SK-N-SH (cell line): ENCODE results near the gene TMEM26. TPM values are rescaled to one million over a fixed set of nuclear protein-coding genes. Genes with fewer than 3 reads are reported as not detected.

Experiments used
- CTCF ChIA-PET: fragments of 300-600, 350-600 bp; formaldehyde crosslinking; extraction: SDS; loops from one replicate; lab custom pipeline; 2021; lab: Yijun Ruan, JAX
- POLR2A ChIA-PET: fragments of 350-600 bp; sonication (Branson Sonifier 250); formaldehyde crosslinking; extraction: SDS; loops from one replicate; lab custom pipeline; 2020; ENCODE audit warnings: antibody characterized with exemption, inconsistent platforms; lab: Yijun Ruan, JAX
- DNase-seq: peaks from one replicate; pipeline ENCODE4 v3.0.0; 2012
- H2AFZ ChIP-seq: fragments of 200-600 bp; sonication (generic); 2 replicates; pipeline ENCODE4 v1.8.1; 2016; ENCODE audit warnings: antibody characterized with exemption, mild to moderate bottlenecking, low read depth
- H3F3A ChIP-seq: fragments of 200-600 bp; sonication (generic); replicated peaks from 2 replicates; pipeline ENCODE3; 2016; ENCODE audit warnings: antibody characterized with exemption, mild to moderate bottlenecking; ENCODE audit not compliant: insufficient read depth
- H3K27ac ChIP-seq, 2 experiments: fragments of 200-500 bp in 1 of 2; fragments of 200-600 bp in 1 of 2; sonication (Bioruptor generic) in 1 of 2; sonication (generic), shearing (Covaris generic) in 1 of 2; 2 replicates each; pipeline versions ENCODE4 v1.5.1 to v1.6.1; 2014 to 2016; ENCODE audit warnings: low read depth in 2 of 2, inconsistent platforms in 1 of 2, low read length in 1 of 2, mild to moderate bottlenecking in 1 of 2, mixed read lengths in 1 of 2
- H3K27me3 ChIP-seq: fragments of 200-600 bp; sonication (generic), shearing (Covaris generic); 2 replicates; pipeline ENCODE4 v1.6.1; 2016; ENCODE audit warnings: mixed run types; ENCODE audit not compliant: insufficient read depth
- H3K36me3 ChIP-seq, 2 experiments: fragments of 200-500 bp in 1 of 2; fragments of 200-600 bp in 1 of 2; sonication (Bioruptor generic) in 1 of 2; sonication (generic) in 1 of 2; replicated peaks in 1 of 2; 2 replicates each; pipeline versions ENCODE3 to v1.5.1; 2014 to 2016; ENCODE audit warnings: low read length in 1 of 2, mild to moderate bottlenecking in 1 of 2; ENCODE audit not compliant: insufficient read depth in 2 of 2, control insufficient read depth in 1 of 2
- H3K4me1 ChIP-seq, 2 experiments: fragments of 200-500 bp in 1 of 2; fragments of 200-600 bp in 1 of 2; sonication (Bioruptor generic) in 1 of 2; sonication (generic), shearing (Covaris generic) in 1 of 2; 2 replicates each; pipeline versions ENCODE4 v1.5.1 to v1.6.1; 2014 to 2016; ENCODE audit warnings: low read depth in 1 of 2, low read length in 1 of 2, mixed run types in 1 of 2; ENCODE audit not compliant: insufficient read depth in 2 of 2, control insufficient read depth in 1 of 2
- H3K4me2 ChIP-seq: fragments of 200-600 bp; sonication (generic), shearing (Covaris generic); 2 replicates; pipeline ENCODE4 v1.6.1; 2017; ENCODE audit warnings: mixed run types
- H3K4me3 ChIP-seq, 2 experiments: fragments of 200-500 bp in 1 of 2; fragments of 200-600 bp in 1 of 2; sonication (Bioruptor generic) in 1 of 2; sonication (generic), shearing (Covaris generic) in 1 of 2; 2 replicates each; pipeline versions ENCODE4 v1.5.1 to v1.8.1; 2014 to 2016; ENCODE audit warnings: low read depth in 2 of 2, inconsistent platforms in 1 of 2, low read length in 1 of 2, mild to moderate bottlenecking in 1 of 2, mixed read lengths in 1 of 2, moderate library complexity in 1 of 2
- H3K79me2 ChIP-seq: fragments of 200-600 bp; sonication (generic); 2 replicates; pipeline ENCODE4 v1.8.1; 2017; ENCODE audit warnings: mild to moderate bottlenecking; ENCODE audit not compliant: insufficient read depth
- H3K9ac ChIP-seq: fragments of 200-600 bp; sonication (generic); 2 replicates; pipeline ENCODE4 v1.6.1; 2017; ENCODE audit warnings: mixed run types
- H3K9me2 ChIP-seq: fragments of 200-600 bp; sonication (generic); 2 replicates; pipeline ENCODE4 v1.6.1; 2017; ENCODE audit warnings: mixed run types
- H3K9me3 ChIP-seq: fragments of 200-600 bp; sonication (generic); 2 replicates; pipeline ENCODE4 v1.6.1; 2017; ENCODE audit warnings: mixed run types, mild to moderate bottlenecking, moderate library complexity
- H4K20me1 ChIP-seq: fragments of 200-600 bp; sonication (generic); 2 replicates; pipeline ENCODE4 v1.6.1; 2017; ENCODE audit warnings: mild to moderate bottlenecking, mixed run types; ENCODE audit not compliant: insufficient read depth
- CHD2 ChIP-seq: fragments of 150-350 bp; IDR thresholded peaks from 2 replicates; pipeline ENCODE4 v1.6.1; 2018; ENCODE audit warnings: low read length; ENCODE audit not compliant: partially characterized antibody
- EP300 ChIP-seq, 2 experiments: IDR thresholded peaks; 2 replicates each; pipeline versions ENCODE4 v1.4.0 to v1.6.1; 2012; ENCODE audit warnings: borderline replicate concordance in 1 of 2, low read depth in 1 of 2, low read length in 1 of 2
- EZH2phosphoT487 ChIP-seq: fragments of 200-600 bp; sonication (generic); IDR thresholded peaks from 2 replicates; pipeline ENCODE4 v1.6.1; 2017; ENCODE audit warnings: low read depth, mixed run types, mild to moderate bottlenecking, antibody characterized with exemption, moderate library complexity, borderline replicate concordance
- FOSL2 ChIP-seq: IDR thresholded peaks from 2 replicates; pipeline ENCODE4 v1.4.0; 2012; ENCODE audit warnings: low read depth, mild to moderate bottlenecking, moderate library complexity, borderline replicate concordance
- FOXJ3 ChIP-seq: sonication (generic); formaldehyde crosslinking; IDR thresholded peaks from 2 replicates; pipeline ENCODE4 v1.5.1; 2020; ENCODE audit warnings: mild to moderate bottlenecking, missing genetic modification reagents
- GABPA ChIP-seq: IDR thresholded peaks from 2 replicates; pipeline ENCODE4 v1.4.0; 2012; ENCODE audit warnings: low read depth, mild to moderate bottlenecking
- GATA2 ChIP-seq: sonication (generic); formaldehyde crosslinking; IDR thresholded peaks from 2 replicates; pipeline ENCODE4 v1.5.0; 2020; ENCODE audit warnings: mild to moderate bottlenecking, missing genetic modification reagents
- NFIC ChIP-seq: IDR thresholded peaks from 2 replicates; pipeline ENCODE4 v1.4.0; 2012; ENCODE audit warnings: borderline replicate concordance
- NRF1 ChIP-seq: IDR thresholded peaks from 2 replicates; pipeline ENCODE4 v1.6.1; 2012; ENCODE audit warnings: low read depth, mild to moderate bottlenecking, low read length
- POLR2AphosphoS5 ChIP-seq: IDR thresholded peaks from 2 replicates; pipeline ENCODE4 v1.6.1; 2012; ENCODE audit warnings: low read depth, low read length
- RCOR1 ChIP-seq: fragments of 150-350 bp; IDR thresholded peaks from 2 replicates; pipeline ENCODE4 v1.6.1; 2017; ENCODE audit warnings: antibody characterized with exemption, low read length
- RXRA ChIP-seq: IDR thresholded peaks from 2 replicates; pipeline ENCODE4 v1.4.0; 2012; ENCODE audit warnings: low read depth, mild to moderate bottlenecking, borderline replicate concordance
- SIN3A ChIP-seq: IDR thresholded peaks from 2 replicates; pipeline ENCODE4 v1.6.1; 2012; ENCODE audit warnings: low read depth, mild to moderate bottlenecking, low read length, moderate library complexity, borderline replicate concordance
- TAF1 ChIP-seq: IDR thresholded peaks from 2 replicates; pipeline ENCODE4 v1.6.1; 2012; ENCODE audit warnings: low read depth, mild to moderate bottlenecking, low read length, moderate library complexity, borderline replicate concordance
- TCF12 ChIP-seq: IDR thresholded peaks from 2 replicates; pipeline ENCODE4 v1.4.0; 2012
- YY1 ChIP-seq: IDR thresholded peaks from 2 replicates; pipeline ENCODE4 v1.4.0; 2012; ENCODE audit warnings: low read depth, mild to moderate bottlenecking
- WGBS: methylation state at CpG from one replicate; pipeline ENCODE4 v1.1.6; 2017; ENCODE audit warnings: low lambda C conversion rate; 5-methylcytosine and 5-hydroxymethylcytosine counted together
- polyA plus RNA-seq, 3 experiments: library from polyadenylated mRNA; depleted of rRNA; stranded (reverse); fragments of >200 nt; gene quantifications; 2 replicates each; pipeline ENCODE4 v1.2.3, GENCODE V29; 2012
- TF ChIP-seq, protein P1 (sequence below): fragments of 150-350 bp; IDR thresholded peaks from 2 replicates; pipeline ENCODE4 v1.6.1; 2017; ENCODE audit warnings: antibody characterized with exemption, low read length, low read depth, borderline replicate concordance
- TF ChIP-seq, protein P2 (sequence below): IDR thresholded peaks from 2 replicates; pipeline ENCODE4 v1.4.0; 2012; ENCODE audit warnings: low read depth, borderline replicate concordance
- TF ChIP-seq, protein P3 (sequence below): fragments of 150-350 bp; IDR thresholded peaks from 2 replicates; pipeline ENCODE4 v1.6.1; 2016; ENCODE audit warnings: mild to moderate bottlenecking, low read depth, low read length
- TF ChIP-seq, protein P4 (sequence below): IDR thresholded peaks from 2 replicates; pipeline ENCODE4 v1.6.1; 2012; ENCODE audit warnings: mild to moderate bottlenecking, low read depth, low read length, moderate library complexity

The TMEM26 gene
- polyA plus RNA-seq, 1 of the 3 experiments (the other 2 are of a cell fraction), result 0.05 TPM

- Histone ChIP-seq H3K79me2 (no peaks in the 10 kb centered on the region), H3K4me3 (no peak overlapping the region), H3K9ac (no peak overlapping the region), H3K4me2 (no peak overlapping the region), H3K27ac (no peak overlapping the region), H4K20me1 (no peaks in the 10 kb centered on the region), H3K4me1 (peaks cover 0 to 12% of the 10 kb centered on the region in 2 experiments; a peak in 1 of 4 replicates), H3K27me3 (no peaks in the 10 kb centered on the region), H3K36me3 (no peaks in the 10 kb centered on the region), H3K9me2 (no peaks in the 10 kb centered on the region), H2AFZ (no peak overlapping the region), H3K9me3 (no peaks in the 10 kb centered on the region), H3F3A (no peaks in the 10 kb centered on the region)
- ChIA-PET POLR2A (interaction anchor here (0.6 kb wide), 1 partner anchor 42 kb away, joined by 4 read pairs; no protein-coding TSS in a partner anchor), CTCF (interaction anchor here (0.7 kb wide), 1 partner anchor 53 kb away, joined by 4 read pairs; no protein-coding TSS in a partner anchor)
- no peak for DNase-seq
- no peak for TF ChIP-seq RXRA
- no peak for TF ChIP-seq TAF1
- TF ChIP-seq POLR2AphosphoS5, result no peak
- TF ChIP-seq, protein P1, sequence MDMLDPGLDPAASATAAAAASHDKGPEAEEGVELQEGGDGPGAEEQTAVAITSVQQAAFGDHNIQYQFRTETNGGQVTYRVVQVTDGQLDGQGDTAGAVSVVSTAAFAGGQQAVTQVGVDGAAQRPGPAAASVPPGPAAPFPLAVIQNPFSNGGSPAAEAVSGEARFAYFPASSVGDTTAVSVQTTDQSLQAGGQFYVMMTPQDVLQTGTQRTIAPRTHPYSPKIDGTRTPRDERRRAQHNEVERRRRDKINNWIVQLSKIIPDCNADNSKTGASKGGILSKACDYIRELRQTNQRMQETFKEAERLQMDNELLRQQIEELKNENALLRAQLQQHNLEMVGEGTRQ, result no peak
- TF ChIP-seq YY1, result no peak
- TF ChIP-seq FOSL2, result no peak
- TF ChIP-seq, protein P2, sequence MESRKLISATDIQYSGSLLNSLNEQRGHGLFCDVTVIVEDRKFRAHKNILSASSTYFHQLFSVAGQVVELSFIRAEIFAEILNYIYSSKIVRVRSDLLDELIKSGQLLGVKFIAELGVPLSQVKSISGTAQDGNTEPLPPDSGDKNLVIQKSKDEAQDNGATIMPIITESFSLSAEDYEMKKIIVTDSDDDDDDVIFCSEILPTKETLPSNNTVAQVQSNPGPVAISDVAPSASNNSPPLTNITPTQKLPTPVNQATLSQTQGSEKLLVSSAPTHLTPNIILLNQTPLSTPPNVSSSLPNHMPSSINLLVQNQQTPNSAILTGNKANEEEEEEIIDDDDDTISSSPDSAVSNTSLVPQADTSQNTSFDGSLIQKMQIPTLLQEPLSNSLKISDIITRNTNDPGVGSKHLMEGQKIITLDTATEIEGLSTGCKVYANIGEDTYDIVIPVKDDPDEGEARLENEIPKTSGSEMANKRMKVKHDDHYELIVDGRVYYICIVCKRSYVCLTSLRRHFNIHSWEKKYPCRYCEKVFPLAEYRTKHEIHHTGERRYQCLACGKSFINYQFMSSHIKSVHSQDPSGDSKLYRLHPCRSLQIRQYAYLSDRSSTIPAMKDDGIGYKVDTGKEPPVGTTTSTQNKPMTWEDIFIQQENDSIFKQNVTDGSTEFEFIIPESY, result no peak
- TF ChIP-seq NRF1, result no peak
- no peak for TF ChIP-seq EZH2phosphoT487
- no peak for TF ChIP-seq EP300 (IDR thresholded peaks at IDR 0.05; ENCODE audit: borderline replicate concordance in 1 of 2, low read depth in 1 of 2, low read length in 1 of 2)
- TF ChIP-seq CHD2, result no peak
- TF ChIP-seq, protein P3, sequence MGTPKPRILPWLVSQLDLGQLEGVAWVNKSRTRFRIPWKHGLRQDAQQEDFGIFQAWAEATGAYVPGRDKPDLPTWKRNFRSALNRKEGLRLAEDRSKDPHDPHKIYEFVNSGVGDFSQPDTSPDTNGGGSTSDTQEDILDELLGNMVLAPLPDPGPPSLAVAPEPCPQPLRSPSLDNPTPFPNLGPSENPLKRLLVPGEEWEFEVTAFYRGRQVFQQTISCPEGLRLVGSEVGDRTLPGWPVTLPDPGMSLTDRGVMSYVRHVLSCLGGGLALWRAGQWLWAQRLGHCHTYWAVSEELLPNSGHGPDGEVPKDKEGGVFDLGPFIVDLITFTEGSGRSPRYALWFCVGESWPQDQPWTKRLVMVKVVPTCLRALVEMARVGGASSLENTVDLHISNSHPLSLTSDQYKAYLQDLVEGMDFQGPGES, result no peak
- no peak for TF ChIP-seq GATA2
- no peak for TF ChIP-seq NFIC
- TF ChIP-seq, protein P4, sequence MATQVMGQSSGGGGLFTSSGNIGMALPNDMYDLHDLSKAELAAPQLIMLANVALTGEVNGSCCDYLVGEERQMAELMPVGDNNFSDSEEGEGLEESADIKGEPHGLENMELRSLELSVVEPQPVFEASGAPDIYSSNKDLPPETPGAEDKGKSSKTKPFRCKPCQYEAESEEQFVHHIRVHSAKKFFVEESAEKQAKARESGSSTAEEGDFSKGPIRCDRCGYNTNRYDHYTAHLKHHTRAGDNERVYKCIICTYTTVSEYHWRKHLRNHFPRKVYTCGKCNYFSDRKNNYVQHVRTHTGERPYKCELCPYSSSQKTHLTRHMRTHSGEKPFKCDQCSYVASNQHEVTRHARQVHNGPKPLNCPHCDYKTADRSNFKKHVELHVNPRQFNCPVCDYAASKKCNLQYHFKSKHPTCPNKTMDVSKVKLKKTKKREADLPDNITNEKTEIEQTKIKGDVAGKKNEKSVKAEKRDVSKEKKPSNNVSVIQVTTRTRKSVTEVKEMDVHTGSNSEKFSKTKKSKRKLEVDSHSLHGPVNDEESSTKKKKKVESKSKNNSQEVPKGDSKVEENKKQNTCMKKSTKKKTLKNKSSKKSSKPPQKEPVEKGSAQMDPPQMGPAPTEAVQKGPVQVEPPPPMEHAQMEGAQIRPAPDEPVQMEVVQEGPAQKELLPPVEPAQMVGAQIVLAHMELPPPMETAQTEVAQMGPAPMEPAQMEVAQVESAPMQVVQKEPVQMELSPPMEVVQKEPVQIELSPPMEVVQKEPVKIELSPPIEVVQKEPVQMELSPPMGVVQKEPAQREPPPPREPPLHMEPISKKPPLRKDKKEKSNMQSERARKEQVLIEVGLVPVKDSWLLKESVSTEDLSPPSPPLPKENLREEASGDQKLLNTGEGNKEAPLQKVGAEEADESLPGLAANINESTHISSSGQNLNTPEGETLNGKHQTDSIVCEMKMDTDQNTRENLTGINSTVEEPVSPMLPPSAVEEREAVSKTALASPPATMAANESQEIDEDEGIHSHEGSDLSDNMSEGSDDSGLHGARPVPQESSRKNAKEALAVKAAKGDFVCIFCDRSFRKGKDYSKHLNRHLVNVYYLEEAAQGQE, result no peak
- TF ChIP-seq TCF12, result no peak
- TF ChIP-seq FOXJ3 (CRISPR knock-in tag), result no peak
- TF ChIP-seq SIN3A, result no peak
- TF ChIP-seq RCOR1, result no peak
- TF ChIP-seq GABPA, result no peak
- TF ChIP-seq, all 33 proteins: peak for 0
- 80% methylated on average over 4 of the region's 4 CpGs for WGBS
These were observed 3.1 kb upstream of the TMEM26 start for GRCh38 chr10:61456095-61456789.
